GM19372 (cell line): Measurements from ENCODE around the gene EML4.
"Not testable (repeated sequence)": the region's sequence is repeated elsewhere in the genome, so short reads cannot be mapped to it uniquely, and the experiment has no call there.

Experiments
- ATAC-seq: cut with Tn5 transposase; IDR thresholded peaks from one replicate; pipeline ENCODE4 v1.9.1; 2021; ENCODE audit warnings: mild to moderate bottlenecking, low read depth, moderate library complexity; ENCODE audit not compliant: unreplicated experiment

The EML4 gene

GRCh38 chr2:42368817-42369531 is 199.8 kb downstream of the EML4 start:
- no peak for ATAC-seq

- no peak for ATAC-seq
These were observed 200.5 kb downstream of the EML4 start for GRCh38 chr2:42369532-42370229.

- no peak for ATAC-seq
These were observed 202.7 kb downstream of the EML4 start for GRCh38 chr2:42371611-42372473.

GRCh38 chr2:42372474-42373200 is 203.5 kb downstream of the EML4 start:
- no peak for ATAC-seq

GRCh38 chr2:42376758-42377157 is 207.6 kb downstream of the EML4 start:
- no peak for ATAC-seq

GRCh38 chr2:42378415-42378814 is 209.3 kb downstream of the EML4 start:
- no peak for ATAC-seq

- not testable (repeated sequence) for ATAC-seq
These were observed 210.9 kb downstream of the EML4 start for GRCh38 chr2:42380026-42380425.

GRCh38 chr2:42382144-42382543 is 213.0 kb downstream of the EML4 start:
- no peak for ATAC-seq
